Activated CD4-positive, CD25-positive, alpha-beta regulatory T cell treated with anti-CD3 and anti-CD28 coated beads, Interleukin-2, amount 50 U/mL, for 24 hours (primary cell): ENCODE measurements around the gene SOCS1.

Experiments
- ATAC-seq, 2 donors: fragments of 150-1000 bp; cut with Tn5 transposase; one replicate each; pipeline ENCODE4 v1.10.0; 2021; ENCODE audit warnings: mild to moderate bottlenecking in 1 of 2, moderate library complexity in 1 of 2

SOCS1 gene

GRCh38 chr16:11259655-11260595 lies 3.9 kb upstream of the SOCS1 start:
- no peak for ATAC-seq

- peak in 1 of 2 donors; percentile 10 for ATAC-seq
Measured at GRCh38 chr16:11258553-11259492, 2.8 kb upstream of the SOCS1 start.

DNA sequence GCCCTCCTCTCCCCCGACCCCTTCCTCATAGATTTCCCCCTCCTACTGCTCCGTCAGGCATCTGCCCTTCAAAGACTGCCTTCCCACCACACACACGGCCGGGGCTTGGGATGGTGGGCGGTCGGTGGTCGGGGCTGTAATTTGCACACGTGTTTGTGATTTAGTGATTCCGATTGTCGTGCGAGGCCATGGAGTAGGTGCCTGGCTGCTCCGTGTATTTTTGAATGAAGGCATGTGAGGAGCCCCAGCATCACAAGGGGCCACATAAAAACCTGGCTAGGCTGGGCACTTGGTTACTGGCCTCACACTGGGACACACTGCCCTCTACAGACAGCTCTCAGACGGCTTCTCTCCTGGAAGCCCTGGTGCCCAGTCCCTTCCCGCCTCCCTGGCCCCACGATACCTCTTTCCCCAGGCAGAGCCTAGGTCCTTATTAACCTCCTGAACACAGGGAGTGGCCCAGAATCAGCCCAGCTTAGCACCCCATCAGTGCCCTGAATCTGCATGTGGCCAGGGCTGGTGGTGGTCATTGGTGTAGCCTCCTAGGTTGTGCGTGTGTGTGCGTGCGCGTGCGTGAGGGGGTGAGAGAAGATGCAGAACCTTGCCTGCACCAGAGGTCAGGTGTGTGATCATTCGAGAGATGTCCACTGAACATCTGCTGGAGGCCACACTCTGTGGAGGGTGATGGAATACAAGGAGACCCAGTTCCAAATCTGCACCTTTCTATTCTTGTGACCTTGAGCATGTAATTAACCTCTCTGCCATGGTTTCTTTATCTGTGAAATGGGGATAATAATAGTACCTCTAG lies 1.3 kb upstream of the SOCS1 start:
- no peak for ATAC-seq

DNA sequence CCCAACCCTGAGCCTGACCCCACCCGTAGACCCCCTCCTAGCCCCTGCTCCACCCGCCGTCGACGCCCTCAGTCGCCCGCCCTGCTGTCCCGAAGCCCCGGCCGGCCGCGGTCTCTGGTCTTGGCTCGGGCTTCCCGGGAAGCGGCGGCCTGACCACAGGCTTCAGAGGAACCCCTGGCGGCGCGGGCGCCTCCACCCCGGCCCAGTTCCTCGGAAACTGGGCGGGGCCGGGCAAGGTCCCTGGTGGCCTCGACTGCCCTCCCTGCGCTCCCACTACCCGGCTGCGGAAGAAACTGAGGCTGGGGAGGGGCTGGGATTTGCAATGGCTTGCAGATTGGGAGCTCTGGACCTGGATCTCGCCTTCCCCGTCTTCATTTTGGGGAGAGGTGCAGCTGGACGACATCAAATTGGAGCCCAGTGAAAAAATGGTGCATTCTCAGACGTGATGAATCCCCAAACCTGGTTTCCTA lies 692 bp upstream of the SOCS1 start:
- ATAC-seq = no peak

DNA sequence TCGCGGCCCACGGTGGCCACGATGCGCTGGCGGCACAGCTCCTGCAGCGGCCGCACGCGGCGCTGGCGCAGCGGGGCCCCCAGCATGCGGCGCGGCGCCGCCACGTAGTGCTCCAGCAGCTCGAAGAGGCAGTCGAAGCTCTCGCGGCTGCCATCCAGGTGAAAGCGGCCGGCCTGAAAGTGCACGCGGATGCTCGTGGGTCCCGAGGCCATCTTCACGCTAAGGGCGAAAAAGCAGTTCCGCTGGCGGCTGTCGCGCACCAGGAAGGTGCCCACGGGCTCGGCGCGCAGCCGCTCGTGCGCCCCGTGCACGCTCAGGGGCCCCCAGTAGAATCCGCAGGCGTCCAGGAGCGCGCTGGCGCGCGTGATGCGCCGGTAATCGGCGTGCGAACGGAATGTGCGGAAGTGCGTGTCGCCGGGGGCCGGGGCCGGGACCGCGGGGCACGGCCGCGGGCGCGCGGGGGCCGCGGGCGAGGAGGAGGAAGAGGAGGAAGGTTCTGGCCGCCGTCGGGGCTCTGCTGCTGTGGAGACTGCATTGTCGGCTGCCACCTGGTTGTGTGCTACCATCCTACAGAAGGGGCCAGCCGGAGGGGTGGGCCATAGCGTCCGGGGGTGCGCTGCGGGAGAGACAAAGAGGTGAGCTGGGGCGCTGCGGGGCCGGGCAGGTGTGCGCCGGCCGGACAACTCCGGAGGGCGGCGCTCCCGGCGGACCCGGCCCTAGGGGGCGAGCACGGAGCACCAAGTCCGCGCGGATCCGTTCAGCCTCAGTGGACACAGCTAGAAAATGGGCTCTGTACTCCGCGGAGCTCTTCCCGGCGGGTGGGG lies 879 bp downstream of the SOCS1 start:
- peak; percentile 1 for ATAC-seq

DNA sequence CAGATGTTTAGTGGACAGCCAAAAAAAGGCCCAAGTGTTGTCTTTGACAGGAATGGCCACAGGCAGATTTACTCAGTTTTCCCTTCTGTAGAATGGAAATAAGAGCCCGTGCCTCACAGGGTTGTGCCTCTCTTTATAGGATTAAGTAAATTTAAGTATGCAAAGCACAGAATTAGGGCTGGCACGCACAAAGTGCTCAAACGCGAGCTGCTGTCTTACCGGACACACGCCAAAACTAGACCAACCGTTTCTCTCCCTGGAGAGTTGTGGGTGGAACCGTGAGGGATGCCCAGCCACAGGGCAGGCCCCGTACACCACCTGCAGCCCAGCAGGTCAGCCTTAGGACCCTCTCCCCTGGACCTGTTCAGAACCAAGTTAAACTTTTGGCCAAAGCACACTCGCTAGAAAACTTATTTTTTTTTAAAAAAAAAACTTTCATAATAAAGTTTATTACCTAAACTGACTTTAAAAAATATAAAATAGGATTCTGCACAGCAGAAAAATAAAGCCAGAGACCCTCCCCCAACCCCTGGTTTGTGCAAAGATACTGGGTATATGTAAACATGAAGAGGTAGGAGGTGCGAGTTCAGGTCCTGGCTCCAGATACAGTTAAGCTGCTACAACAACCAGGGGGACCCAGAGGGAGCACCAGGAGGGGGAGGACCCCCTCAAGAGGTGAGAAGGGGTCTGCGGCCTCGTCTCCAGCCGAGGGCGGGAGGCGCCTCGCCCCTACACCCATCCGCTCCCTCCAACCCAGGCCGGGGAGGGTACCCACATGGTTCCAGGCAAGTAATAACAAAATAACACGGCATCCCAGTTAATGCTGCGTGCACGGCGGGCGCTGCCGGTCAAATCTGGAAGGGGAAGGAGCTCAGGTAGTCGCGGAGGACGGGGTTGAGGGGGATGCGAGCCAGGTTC lies 1.8 kb downstream of the SOCS1 start:
- ATAC-seq = no peak

DNA sequence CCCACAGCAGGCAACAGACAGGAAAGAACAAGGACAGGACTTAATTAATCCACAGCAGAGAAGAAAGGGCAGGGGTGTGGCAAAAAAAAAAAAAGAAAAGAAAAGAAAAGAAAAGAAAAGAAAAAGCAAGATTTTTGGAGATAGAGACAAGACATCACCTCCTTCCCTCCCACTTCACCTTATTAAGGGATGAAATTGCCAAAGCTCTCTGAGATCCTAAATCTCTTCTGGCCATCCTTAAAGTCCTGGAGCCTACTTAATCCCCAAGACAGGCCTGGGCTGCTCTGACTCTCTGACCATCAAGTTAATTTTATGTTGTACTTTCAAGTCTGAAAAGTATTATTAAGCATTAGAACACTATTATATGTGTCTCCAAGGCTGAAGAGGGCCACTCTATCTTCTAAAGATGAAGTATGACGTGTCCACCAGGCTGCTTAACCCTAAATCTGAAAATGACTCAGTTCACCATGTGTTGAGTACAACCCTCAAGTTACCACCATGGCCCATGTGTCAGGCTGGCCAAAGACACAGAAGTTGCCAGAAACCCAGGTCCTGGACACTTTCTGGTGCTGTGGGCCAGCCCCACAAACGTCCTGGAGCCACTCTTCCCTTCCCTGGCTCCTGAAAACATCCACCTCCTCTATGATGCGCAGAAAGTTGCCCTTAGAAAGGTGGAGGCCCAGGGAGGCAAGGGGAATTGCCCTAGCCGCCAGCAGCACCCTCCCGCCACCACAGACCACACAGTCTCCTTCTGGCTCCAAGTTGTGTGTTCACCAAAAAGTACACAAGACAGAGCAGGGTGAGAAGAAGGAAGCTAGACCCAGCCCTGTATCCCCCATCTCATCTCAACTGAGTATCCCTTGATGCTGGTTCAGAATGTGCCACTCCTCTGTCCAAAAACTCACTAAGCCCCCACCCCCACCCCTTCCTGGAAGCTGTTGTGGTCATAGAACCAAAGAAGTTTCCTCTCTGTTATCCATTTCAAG lies 2.7 kb downstream of the SOCS1 start:
- peak; percentile 20 to 24 for ATAC-seq

GRCh38 chr16:11252482-11252931 lies 3.5 kb downstream of the SOCS1 start:
- ATAC-seq = no peak

GRCh38 chr16:11251525-11252481 lies 4.2 kb downstream of the SOCS1 start:
- peak; percentile 32 to 36 for ATAC-seq

DNA sequence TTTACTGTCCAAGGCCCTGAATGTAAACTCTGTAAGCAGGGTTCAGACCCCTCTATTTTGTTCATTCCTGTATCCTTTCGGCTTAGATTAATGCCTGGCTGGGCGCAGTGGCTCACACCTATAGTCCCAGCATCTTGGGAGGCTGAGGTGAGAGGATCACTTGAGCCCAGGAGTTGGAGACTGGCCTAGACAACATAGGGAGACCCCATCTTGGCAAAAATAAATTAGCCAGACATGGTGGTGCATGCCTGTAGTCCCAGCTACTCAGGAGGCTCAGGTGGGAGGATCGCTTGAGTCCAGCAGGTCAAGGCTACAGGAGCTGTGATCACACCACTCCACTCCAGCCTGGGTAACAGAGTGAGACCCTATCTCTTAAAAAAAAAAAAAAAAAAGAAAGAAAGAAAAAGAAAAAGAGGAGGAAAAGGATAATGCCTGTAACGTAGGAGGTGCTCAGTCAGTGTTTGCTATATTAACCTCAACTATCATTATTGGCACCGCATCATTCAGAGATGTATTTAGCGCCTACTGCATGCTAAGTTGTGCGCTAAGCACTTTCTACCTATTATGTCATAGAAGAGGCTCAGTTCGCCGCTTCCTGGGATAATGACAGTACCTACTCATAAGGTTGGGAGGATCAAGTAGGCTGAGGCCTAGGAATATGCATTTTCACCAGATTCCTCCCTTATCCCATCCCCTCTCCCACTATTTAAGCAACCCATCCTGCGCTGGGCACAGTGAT lies 5.0 kb downstream of the SOCS1 start:
- ATAC-seq = no peak

GRCh38 chr16:11250091-11250785 lies 5.8 kb downstream of the SOCS1 start:
- ATAC-seq = no peak

DNA sequence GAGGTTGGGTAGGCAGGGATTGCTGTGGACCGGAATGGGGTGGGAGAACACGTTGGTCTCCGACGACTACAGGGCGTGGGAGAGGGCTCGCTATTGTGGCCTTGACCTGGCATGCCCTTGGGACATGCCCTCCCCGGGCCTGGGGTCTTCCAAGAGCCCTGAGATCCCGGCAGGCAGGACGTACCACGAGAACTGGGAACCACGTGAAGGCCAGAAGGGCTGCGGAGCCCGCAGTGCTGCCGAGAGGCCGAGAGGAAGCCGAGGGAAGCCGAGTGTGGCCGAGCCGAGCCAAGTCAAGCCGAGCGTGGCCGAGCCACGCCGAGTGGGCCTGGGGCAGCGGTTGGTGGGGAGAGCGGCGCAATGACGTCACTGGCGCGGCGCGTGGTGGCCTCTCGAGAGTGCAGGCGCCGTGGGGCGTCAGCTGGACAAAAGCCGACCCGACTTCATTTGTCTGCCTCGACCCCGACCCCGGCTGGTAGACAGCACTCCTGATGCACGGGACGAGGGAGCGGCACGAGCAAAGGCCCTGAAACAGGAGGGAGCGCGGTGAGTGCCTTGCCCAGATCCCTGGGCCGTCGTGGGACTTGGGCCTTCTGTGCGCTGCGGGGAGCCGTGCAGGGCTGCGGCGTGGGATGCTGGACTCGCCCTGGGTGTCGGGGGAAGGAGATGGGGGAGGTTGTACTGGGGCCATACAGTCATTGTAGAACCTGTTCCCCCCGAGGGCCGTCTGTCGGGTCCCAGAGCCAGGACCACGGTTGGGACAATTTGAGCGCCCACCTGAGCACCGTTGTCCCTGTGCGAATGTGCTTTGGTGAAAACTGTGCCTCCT lies 6.6 kb downstream of the SOCS1 start:
- ATAC-seq = no peak

DNA sequence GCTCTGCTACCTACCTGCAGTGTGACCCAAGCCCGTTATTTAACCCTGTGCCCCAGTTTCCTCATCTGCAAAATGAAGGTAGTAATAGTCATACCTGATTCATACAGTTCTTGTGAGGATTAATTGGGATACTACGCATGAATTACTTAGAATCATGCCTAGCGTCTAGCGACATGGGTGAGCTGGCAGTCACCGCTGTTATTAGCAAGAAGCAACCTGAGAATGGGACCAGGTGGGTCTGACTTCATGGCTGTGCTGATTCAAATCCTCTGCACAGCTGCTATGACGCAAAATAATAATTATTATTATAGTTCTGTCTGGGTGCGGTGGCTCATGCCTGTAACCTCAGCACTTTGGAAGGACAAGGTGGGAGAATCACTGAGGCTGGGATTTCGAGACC lies 7.9 kb downstream of the SOCS1 start:
- ATAC-seq = peak; percentile 55

DNA sequence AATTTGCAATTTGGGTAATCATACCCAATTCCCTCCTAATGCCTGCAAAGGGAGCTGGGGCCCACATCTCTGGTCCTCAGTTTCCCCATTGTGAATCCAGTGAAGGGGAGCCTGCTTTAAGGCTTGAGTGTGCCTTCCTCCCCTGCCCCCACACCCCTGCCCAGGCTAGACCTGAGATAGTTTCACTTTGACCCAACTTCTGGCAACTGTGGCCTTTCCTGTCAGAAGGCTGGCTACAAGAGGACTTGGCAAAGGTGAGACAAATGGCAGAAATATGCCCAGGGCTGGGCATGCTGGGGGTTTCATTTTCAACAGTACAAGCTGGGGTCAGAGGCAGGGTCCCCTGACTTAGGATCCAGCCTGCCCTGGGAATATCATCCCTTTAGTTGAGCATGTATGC lies 10.0 kb downstream of the SOCS1 start:
- no peak for ATAC-seq

- no peak for ATAC-seq
Measured at GRCh38 chr16:11245222-11245737, 10.7 kb downstream of the SOCS1 start.
